NCI-H2196 treated with DMSO at 0.1 percent for 48 hours (cell line): ENCODE results near the gene ARSB.

Experiments used
- DNase-seq: peaks from one replicate; lab custom pipeline; 2025; ENCODE audit not compliant: unreplicated experiment; lab: John Stamatoyannopoulos, UW

ARSB gene

GRCh38 chr5:78730300-78731094, 254.6 kb downstream of the ARSB start:
- DNase-seq, result no peak

GRCh38 chr5:78727786-78728761, 257.0 kb downstream of the ARSB start:
- no peak for DNase-seq
